MM.1S (cell line): ENCODE measurements around the gene MOGAT3.

Experiments used
- DNase-seq: peaks from one replicate; pipeline ENCODE4 v3.0.0-alpha.2; 2015
- H2AFZ ChIP-seq: fragments of 300-600 bp; sonication (generic); 2 replicates; pipeline ENCODE4 v1.6.0; 2016; ENCODE audit warnings: antibody characterized with exemption, low read length
- H3F3A ChIP-seq: fragments of 300-600 bp; sonication (generic); 2 replicates; pipeline ENCODE4 v1.6.1; 2016; ENCODE audit warnings: mild to moderate bottlenecking, antibody characterized with exemption, low read length, moderate library complexity, mixed read lengths; ENCODE audit not compliant: insufficient read depth
- H3K27ac ChIP-seq: fragments of 300-600 bp; sonication (generic); 2 replicates; pipeline ENCODE4 v1.5.1; 2016; ENCODE audit warnings: mild to moderate bottlenecking, low read length
- H3K27me3 ChIP-seq: fragments of 300-600 bp; sonication (generic); replicated peaks from 2 replicates; pipeline ENCODE4 v1.6.0; 2016; ENCODE audit warnings: low read length; ENCODE audit not compliant: insufficient read depth
- H3K36me3 ChIP-seq: fragments of 300-600 bp; sonication (generic); replicated peaks from 2 replicates; pipeline ENCODE4 v1.6.1; 2016; ENCODE audit warnings: mild to moderate bottlenecking, low read length, mixed read lengths; ENCODE audit not compliant: insufficient read depth
- H3K4me1 ChIP-seq: fragments of 300-600 bp; sonication (generic); 2 replicates; pipeline ENCODE4 v1.6.1; 2016; ENCODE audit warnings: low read length, mixed read lengths
- H3K4me2 ChIP-seq: fragments of 300-600 bp; sonication (generic); 2 replicates; pipeline ENCODE4 v1.6.0; 2016; ENCODE audit warnings: low read depth, low read length
- H3K4me3 ChIP-seq: fragments of 300-600 bp; sonication (generic); 2 replicates; pipeline ENCODE4 v1.5.1; 2016; ENCODE audit warnings: low read length, mixed read lengths
- H3K79me2 ChIP-seq: fragments of 300-600 bp; sonication (generic); 2 replicates; pipeline ENCODE4 v1.6.1; 2016; ENCODE audit warnings: mixed run types, low read length, mixed read lengths
- H3K9ac ChIP-seq: fragments of 300-600 bp; sonication (generic); 2 replicates; pipeline ENCODE4 v1.6.1; 2016; ENCODE audit warnings: low read length, mixed read lengths
- H3K9me2 ChIP-seq: fragments of 300-600 bp; sonication (generic); replicated peaks from 2 replicates; pipeline ENCODE4 v1.6.1; 2016; ENCODE audit warnings: mild to moderate bottlenecking, low read length, mixed read lengths; ENCODE audit not compliant: insufficient read depth
- H3K9me3 ChIP-seq: fragments of 300-600 bp; sonication (generic); replicated peaks from 2 replicates; pipeline ENCODE4 v1.6.1; 2016; ENCODE audit warnings: mild to moderate bottlenecking, low read length, mixed read lengths; ENCODE audit not compliant: insufficient read depth
- H4K20me1 ChIP-seq: fragments of 300-600 bp; sonication (generic); 2 replicates; pipeline ENCODE4 v1.6.1; 2016; ENCODE audit warnings: mild to moderate bottlenecking, low read length, moderate library complexity, mixed read lengths; ENCODE audit not compliant: insufficient read depth
- EZH2 ChIP-seq: fragments of 300-600 bp; sonication (generic); optimal IDR thresholded peaks from 2 replicates; pipeline ENCODE3; 2017; ENCODE audit warnings: low read depth, mild to moderate bottlenecking, antibody characterized with exemption, low read length, mixed read lengths
- EZH2phosphoT487 ChIP-seq: fragments of 300-600 bp; sonication (generic); IDR thresholded peaks from 2 replicates; pipeline ENCODE4 v1.6.1; 2018; ENCODE audit warnings: antibody characterized with exemption, low read length
- TF ChIP-seq, protein P1 (sequence below): fragments of 300-600 bp; sonication (generic); IDR thresholded peaks from 2 replicates; pipeline ENCODE4 v1.5.1; 2016; ENCODE audit warnings: antibody characterized with exemption, low read length, mixed read lengths

Gene MOGAT3

DNA sequence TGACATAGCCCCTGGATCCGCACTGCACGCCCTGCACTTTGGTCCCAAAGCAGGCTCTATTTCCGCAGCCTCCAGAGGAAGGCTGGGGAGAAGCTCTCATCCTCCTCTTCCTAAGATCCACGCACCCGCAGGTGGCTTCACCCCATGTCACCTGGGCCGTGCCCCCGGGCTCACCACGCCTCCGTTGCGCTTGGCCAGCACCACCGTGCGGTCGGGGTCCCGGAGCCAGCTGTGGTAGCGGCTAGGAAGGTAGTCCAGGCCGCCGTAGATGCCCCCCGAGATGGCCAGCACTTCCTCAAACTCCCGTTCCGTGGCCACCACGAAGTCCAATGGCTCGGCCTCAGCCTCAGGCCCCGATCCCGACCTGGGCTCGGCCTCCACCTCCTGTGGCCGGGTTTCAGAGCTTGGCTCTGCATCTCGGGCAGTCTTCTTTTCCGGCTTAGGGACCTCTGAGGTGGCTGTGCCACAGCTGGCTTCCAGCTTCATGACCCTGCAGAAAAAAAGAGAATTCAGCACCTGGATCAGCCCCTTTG, 26.4 kb downstream of the MOGAT3 start:
- H3K9me3 ChIP-seq, result no peaks in the 10 kb centered on the region
- H3K27ac ChIP-seq, result no peak overlapping the region
- H2AFZ ChIP-seq, result no peak overlapping the region
- no peaks in the 10 kb centered on the region for H3K9me2 ChIP-seq
- H3K4me1 ChIP-seq, result 0 out of 2 replicates have a peak, but pooled peaks cover 3% of the 10 kb centered on the region
- no peak for DNase-seq
- H3K36me3 ChIP-seq, result no peaks in the 10 kb centered on the region
- peaks cover 95% of the 10 kb centered on the region for H3K27me3 ChIP-seq
- no peaks in the 10 kb centered on the region for H3F3A ChIP-seq
- H4K20me1 ChIP-seq, result no peaks in the 10 kb centered on the region
- H3K4me3 ChIP-seq, result no peak overlapping the region
- no peak overlapping the region for H3K4me2 ChIP-seq
- H3K79me2 ChIP-seq, result no peaks in the 10 kb centered on the region
- TF ChIP-seq EZH2phosphoT487 (no peak), EZH2 (no peak)
- TF ChIP-seq, protein P1, sequence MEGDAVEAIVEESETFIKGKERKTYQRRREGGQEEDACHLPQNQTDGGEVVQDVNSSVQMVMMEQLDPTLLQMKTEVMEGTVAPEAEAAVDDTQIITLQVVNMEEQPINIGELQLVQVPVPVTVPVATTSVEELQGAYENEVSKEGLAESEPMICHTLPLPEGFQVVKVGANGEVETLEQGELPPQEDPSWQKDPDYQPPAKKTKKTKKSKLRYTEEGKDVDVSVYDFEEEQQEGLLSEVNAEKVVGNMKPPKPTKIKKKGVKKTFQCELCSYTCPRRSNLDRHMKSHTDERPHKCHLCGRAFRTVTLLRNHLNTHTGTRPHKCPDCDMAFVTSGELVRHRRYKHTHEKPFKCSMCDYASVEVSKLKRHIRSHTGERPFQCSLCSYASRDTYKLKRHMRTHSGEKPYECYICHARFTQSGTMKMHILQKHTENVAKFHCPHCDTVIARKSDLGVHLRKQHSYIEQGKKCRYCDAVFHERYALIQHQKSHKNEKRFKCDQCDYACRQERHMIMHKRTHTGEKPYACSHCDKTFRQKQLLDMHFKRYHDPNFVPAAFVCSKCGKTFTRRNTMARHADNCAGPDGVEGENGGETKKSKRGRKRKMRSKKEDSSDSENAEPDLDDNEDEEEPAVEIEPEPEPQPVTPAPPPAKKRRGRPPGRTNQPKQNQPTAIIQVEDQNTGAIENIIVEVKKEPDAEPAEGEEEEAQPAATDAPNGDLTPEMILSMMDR, result no peak
- no peak overlapping the region for H3K9ac ChIP-seq

DNA sequence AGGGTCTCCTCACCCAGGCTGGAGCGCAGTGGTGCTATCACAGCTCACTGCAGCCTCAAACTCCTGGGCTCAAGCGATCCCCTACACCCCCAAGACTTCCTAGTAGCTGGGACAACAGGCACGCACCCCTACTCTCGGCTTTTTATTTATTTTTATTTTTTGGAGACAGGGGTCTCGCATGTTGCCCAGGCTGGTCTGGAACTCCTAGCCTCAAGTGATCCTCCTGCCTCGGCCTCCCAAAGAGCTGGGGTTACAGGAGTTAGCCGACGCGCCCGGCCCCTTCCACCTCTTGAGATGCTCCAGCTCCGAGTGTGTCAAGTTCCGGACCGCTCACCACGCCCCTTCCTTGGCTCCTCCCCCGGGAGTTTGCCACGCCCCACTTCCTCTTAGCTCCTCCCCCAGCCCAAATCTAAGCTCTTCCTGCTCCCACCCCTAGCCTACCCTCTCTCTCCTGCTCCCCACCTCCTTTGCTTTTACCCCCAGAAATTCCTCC, 27.0 kb downstream of the MOGAT3 start:
- Histone ChIP-seq H2AFZ (no peak overlapping the region), H3K27ac (no peak overlapping the region), H3K79me2 (no peaks in the 10 kb centered on the region), H3K4me3 (no peak overlapping the region), H3K9ac (no peak overlapping the region), H3K9me3 (no peaks in the 10 kb centered on the region), H4K20me1 (no peaks in the 10 kb centered on the region), H3K36me3 (no peaks in the 10 kb centered on the region), H3K27me3 (peaks cover 96% of the 10 kb centered on the region), H3K4me2 (no peak overlapping the region), H3K9me2 (no peaks in the 10 kb centered on the region), H3F3A (no peaks in the 10 kb centered on the region), H3K4me1 (0 out of 2 replicates have a peak, but pooled peaks cover 3% of the 10 kb centered on the region)
- no peak for TF ChIP-seq EZH2phosphoT487
- TF ChIP-seq, protein P1, result no peak
- TF ChIP-seq EZH2, result no peak
- peak; percentile 33 for DNase-seq

DNA sequence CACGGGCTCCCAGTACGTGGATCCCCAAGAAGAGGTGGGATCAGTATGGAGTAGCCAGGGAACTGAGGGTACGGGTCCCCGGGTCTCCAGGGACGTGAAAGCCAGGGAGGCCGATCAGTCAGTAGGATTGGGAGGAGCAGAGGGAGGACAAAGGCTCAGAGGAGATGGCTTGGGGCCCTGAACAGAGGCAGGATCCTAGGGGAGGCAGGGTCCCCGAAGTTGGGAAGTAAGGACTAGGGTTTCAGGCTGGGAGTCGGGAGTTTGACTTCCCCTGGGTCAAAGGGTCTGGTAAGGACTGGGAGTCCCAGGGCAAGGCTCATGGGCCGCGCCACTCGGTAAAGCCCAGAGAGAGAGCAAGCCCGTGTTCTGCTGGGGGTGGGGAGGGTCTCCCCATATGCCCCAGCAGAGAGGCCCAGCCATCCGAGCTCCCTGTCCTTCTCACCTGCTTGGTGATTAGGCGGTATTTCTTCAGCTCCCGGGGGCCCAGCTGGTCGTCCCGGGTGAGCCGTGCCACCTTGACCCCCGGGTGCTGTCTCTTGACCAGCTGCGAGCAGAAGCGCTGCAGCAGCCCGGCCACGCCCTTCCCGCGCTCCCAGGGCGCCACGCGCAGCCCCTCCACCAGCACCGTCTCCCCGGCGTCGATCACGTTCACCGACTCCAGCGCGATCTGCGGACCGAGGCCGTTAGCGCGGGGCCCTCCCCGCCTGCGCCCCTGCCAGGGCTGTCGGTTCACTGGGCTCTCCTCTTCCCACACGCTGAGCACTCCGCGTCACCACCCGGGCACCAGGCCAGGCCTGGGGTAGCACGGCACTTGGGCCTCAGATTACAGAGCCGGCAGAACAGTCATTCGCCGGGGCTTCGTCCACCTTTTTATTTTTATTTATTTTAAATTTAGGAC, 27.7 kb downstream of the MOGAT3 start:
- no peaks in the 10 kb centered on the region for H4K20me1 ChIP-seq
- no peak for TF ChIP-seq EZH2phosphoT487
- TF ChIP-seq, protein P1, result no peak
- no peak for TF ChIP-seq EZH2
- no peak overlapping the region for H3K4me3 ChIP-seq
- H3K9me2 ChIP-seq, result no peaks in the 10 kb centered on the region
- H2AFZ ChIP-seq, result no peak overlapping the region
- H3K9ac ChIP-seq, result no peak overlapping the region
- H3K27me3 ChIP-seq, result peaks cover 96% of the 10 kb centered on the region
- no peaks in the 10 kb centered on the region for H3F3A ChIP-seq
- no peak for DNase-seq
- H3K4me1 ChIP-seq, result 0 out of 2 replicates have a peak, but pooled peaks cover 3% of the 10 kb centered on the region
- H3K4me2 ChIP-seq, result no peak overlapping the region
- H3K36me3 ChIP-seq, result no peaks in the 10 kb centered on the region
- H3K27ac ChIP-seq, result no peak overlapping the region
- no peaks in the 10 kb centered on the region for H3K79me2 ChIP-seq
- H3K9me3 ChIP-seq, result no peaks in the 10 kb centered on the region
